SK-N-MC (cell line): ENCODE data around the gene CARMIL1.

Experiments
- DNase-seq: peaks from one replicate; pipeline ENCODE4 v3.0.0-alpha.2; 2011; ENCODE audit warnings: low read depth, low spot score
- H3K27ac ChIP-seq: fragments of 200-600 bp; sonication (generic); 2 replicates; pipeline ENCODE4 v1.5.1; 2016; ENCODE audit warnings: mixed run types
- H3K36me3 ChIP-seq: fragments of 200-600 bp; sonication (generic); 2 replicates; pipeline ENCODE4 v1.6.1; 2017; ENCODE audit warnings: antibody characterized with exemption, low read length, mixed read lengths; ENCODE audit not compliant: insufficient read depth
- H3K4me3 ChIP-seq: fragments of 200-600 bp; sonication (generic); 2 replicates; pipeline ENCODE4 v1.5.1; 2016
- H3K9ac ChIP-seq: fragments of 200-600 bp; sonication (generic); 2 replicates; pipeline ENCODE4 v1.8.0; 2017; ENCODE audit warnings: mixed run types, mixed read lengths; ENCODE audit not compliant: insufficient read length
- H3K9me3 ChIP-seq: fragments of 200-600 bp; sonication (generic); 2 replicates; pipeline ENCODE4 v1.6.1; 2017; ENCODE audit warnings: low read depth, mild to moderate bottlenecking, antibody characterized with exemption, low read length, moderate library complexity, mixed read lengths
- EZH2 ChIP-seq: fragments of 200-600 bp; sonication (generic); IDR thresholded peaks from one replicate; pipeline ENCODE4 v1.6.1; 2017; ENCODE audit warnings: antibody characterized with exemption
- FOXP2 ChIP-seq: optimal IDR thresholded peaks from 2 replicates; pipeline ENCODE3; 2011; ENCODE audit warnings: mild to moderate bottlenecking, moderate library complexity; ENCODE audit not compliant: insufficient read depth; ENCODE audit errors: extremely low read length, control extremely low read depth
- POLR2AphosphoS5 ChIP-seq: IDR thresholded peaks from 2 replicates; pipeline ENCODE4 v1.6.1; 2012; ENCODE audit warnings: mild to moderate bottlenecking, low read depth, low read length, borderline replicate concordance

The CARMIL1 gene

GRCh38 chr6:25556516-25556915 lies 277.3 kb downstream of the CARMIL1 start:
- no peak overlapping the region for H3K9ac ChIP-seq
- no peaks in the 10 kb centered on the region for H3K36me3 ChIP-seq
- H3K9me3 ChIP-seq: no peaks in the 10 kb centered on the region
- no peak overlapping the region for H3K27ac ChIP-seq
- H3K4me3 ChIP-seq: no peak overlapping the region
- TF ChIP-seq POLR2AphosphoS5 (no peak), FOXP2 (no peak), EZH2 (no peak)
- peak; percentile 40 for DNase-seq

GRCh38 chr6:25558155-25558817 lies 279.1 kb downstream of the CARMIL1 start:
- H3K36me3 ChIP-seq: no peaks in the 10 kb centered on the region
- no peak for DNase-seq
- TF ChIP-seq FOXP2 (no peak), POLR2AphosphoS5 (no peak), EZH2 (no peak)
- no peak overlapping the region for H3K4me3 ChIP-seq
- H3K9me3 ChIP-seq: no peaks in the 10 kb centered on the region
- H3K27ac ChIP-seq: no peak overlapping the region
- no peak overlapping the region for H3K9ac ChIP-seq

GRCh38 chr6:25560865-25561264 lies 281.7 kb downstream of the CARMIL1 start:
- H3K9ac ChIP-seq: no peak overlapping the region
- no peaks in the 10 kb centered on the region for H3K9me3 ChIP-seq
- DNase-seq: no peak
- no peak for TF ChIP-seq FOXP2
- TF ChIP-seq EZH2: no peak
- no peak for TF ChIP-seq POLR2AphosphoS5
- no peak overlapping the region for H3K4me3 ChIP-seq
- no peaks in the 10 kb centered on the region for H3K36me3 ChIP-seq
- H3K27ac ChIP-seq: no peak overlapping the region

- no peak overlapping the region for H3K9ac ChIP-seq
- H3K4me3 ChIP-seq: no peak overlapping the region
- H3K9me3 ChIP-seq: no peaks in the 10 kb centered on the region
- H3K36me3 ChIP-seq: no peaks in the 10 kb centered on the region
- no peak for TF ChIP-seq POLR2AphosphoS5
- TF ChIP-seq EZH2: no peak
- TF ChIP-seq FOXP2: no peak
- no peak overlapping the region for H3K27ac ChIP-seq
- DNase-seq: no peak
Measured at GRCh38 chr6:25564943-25565342, 285.8 kb downstream of the CARMIL1 start.

GRCh38 chr6:25570578-25570977 lies 291.4 kb downstream of the CARMIL1 start:
- no peak for DNase-seq
- H3K4me3 ChIP-seq: peak overlapping the region; percentile 39
- peak overlapping the region; percentile 53 for H3K27ac ChIP-seq
- H3K9me3 ChIP-seq: no peaks in the 10 kb centered on the region
- no peak for TF ChIP-seq POLR2AphosphoS5
- TF ChIP-seq FOXP2: no peak
- no peak for TF ChIP-seq EZH2
- peak overlapping the region; percentile 19 for H3K9ac ChIP-seq
- H3K36me3 ChIP-seq: no peaks in the 10 kb centered on the region

GRCh38 chr6:25576919-25577318 lies 297.7 kb downstream of the CARMIL1 start:
- no peaks in the 10 kb centered on the region for H3K36me3 ChIP-seq
- H3K4me3 ChIP-seq: no peak overlapping the region
- no peaks in the 10 kb centered on the region for H3K9me3 ChIP-seq
- TF ChIP-seq EZH2 (no peak), FOXP2 (no peak), POLR2AphosphoS5 (no peak)
- H3K27ac ChIP-seq: no peak overlapping the region
- no peak for DNase-seq
- no peak overlapping the region for H3K9ac ChIP-seq

- Histone ChIP-seq H3K27ac (no peak overlapping the region), H3K9ac (no peak overlapping the region), H3K36me3 (no peaks in the 10 kb centered on the region), H3K9me3 (no peaks in the 10 kb centered on the region), H3K4me3 (no peak overlapping the region)
- DNase-seq: no peak
- no peak for TF ChIP-seq POLR2AphosphoS5
- TF ChIP-seq EZH2: no peak
- TF ChIP-seq FOXP2: no peak
Measured at GRCh38 chr6:25578538-25578937, 299.4 kb downstream of the CARMIL1 start.

GRCh38 chr6:25579391-25579883 lies 300.3 kb downstream of the CARMIL1 start:
- no peaks in the 10 kb centered on the region for H3K36me3 ChIP-seq
- no peaks in the 10 kb centered on the region for H3K9me3 ChIP-seq
- no peak for DNase-seq
- no peak overlapping the region for H3K4me3 ChIP-seq
- H3K27ac ChIP-seq: no peak overlapping the region
- H3K9ac ChIP-seq: no peak overlapping the region
- TF ChIP-seq FOXP2 (no peak), EZH2 (no peak), POLR2AphosphoS5 (no peak)
